H1 (cell line): Measurements from ENCODE around the gene AIFM2. TPM values are rescaled to one million over a fixed set of nuclear protein-coding genes. Genes with fewer than 3 reads are reported as not detected.

Experiments
- CTCF ChIA-PET: fragments of 300-600 bp; sonication (Branson Sonifier 250); formaldehyde crosslinking; loops from one replicate; lab custom pipeline; 2021; ENCODE audit not compliant: partially characterized antibody; lab: Charles Lee
- POLR2A ChIA-PET: fragments of 300-600 bp; sonication (Branson Sonifier 250); formaldehyde crosslinking; loops from one replicate; lab custom pipeline; 2021; ENCODE audit warnings: inconsistent platforms; ENCODE audit not compliant: partially characterized antibody; lab: Charles Lee
- DNase-seq, 2 experiments: peaks; one replicate each; pipeline versions ENCODE4 v3.0.0 to v3.0.0-alpha.2; 2010 to 2022; ENCODE audit warnings: low spot score in 2 of 2, low read depth in 1 of 2, mixed read lengths in 1 of 2
- FAIRE-seq: peaks from 2 replicates; lab custom pipeline; 2011; peaks lifted over from hg19 to GRCh38; lab: Jason Lieb, UNC
- H2AFZ ChIP-seq: 2 replicates; pipeline ENCODE4 v1.8.1; 2012; ENCODE audit warnings: low read length, inconsistent platforms
- H2AK5ac ChIP-seq: 2 replicates; pipeline ENCODE4 v1.6.1; 2013; ENCODE audit warnings: low read depth, low read length
- H2BK120ac ChIP-seq: replicated peaks from 2 replicates; pipeline ENCODE3; 2013; ENCODE audit warnings: low read depth, low read length, inconsistent platforms
- H2BK12ac ChIP-seq: 2 replicates; pipeline ENCODE4 v1.6.1; 2013; ENCODE audit warnings: low read depth, low read length
- H2BK15ac ChIP-seq: 2 replicates; pipeline ENCODE4 v1.6.1; 2013; ENCODE audit warnings: low read length
- H2BK20ac ChIP-seq: 2 replicates; pipeline ENCODE4 v1.6.1; 2013; ENCODE audit warnings: low read length
- H2BK5ac ChIP-seq: 2 replicates; pipeline ENCODE4 v1.6.1; 2013; ENCODE audit warnings: low read depth, low read length
- H3K14ac ChIP-seq: 2 replicates; pipeline ENCODE4 v1.6.1; 2013; ENCODE audit warnings: inconsistent platforms; ENCODE audit not compliant: insufficient read length
- H3K18ac ChIP-seq: 2 replicates; pipeline ENCODE4 v1.6.1; 2013; ENCODE audit warnings: low read length; ENCODE audit errors: extremely low read depth
- H3K23ac ChIP-seq: 2 replicates; pipeline ENCODE4 v1.6.1; 2013; ENCODE audit warnings: inconsistent platforms; ENCODE audit not compliant: insufficient read length
- H3K23me2 ChIP-seq: 2 replicates; pipeline ENCODE4 v1.6.1; 2013; ENCODE audit warnings: low read depth, low read length
- H3K27ac ChIP-seq: 2 replicates; pipeline ENCODE4 v1.6.1; 2011; ENCODE audit warnings: low read depth, low read length, inconsistent platforms
- H3K27me3 ChIP-seq, 4 experiments: replicated peaks in 1 of 4; 1 replicate in 1 of 4; 2 replicates in 3 of 4; pipeline versions ENCODE4 v1.6.1 to v1.8.1; 2011 to 2013; ENCODE audit warnings: low read length in 3 of 4, mild to moderate bottlenecking in 3 of 4, inconsistent platforms in 2 of 4, mixed read lengths in 2 of 4, moderate library complexity in 1 of 4; ENCODE audit not compliant: control insufficient read depth in 3 of 4, insufficient read depth in 3 of 4; ENCODE audit errors: extremely low read depth in 1 of 4
- H3K36me3 ChIP-seq, 4 experiments: 2 replicates each; pipeline versions ENCODE4 v1.6.1 to v1.8.1; 2011 to 2013; ENCODE audit warnings: mild to moderate bottlenecking in 4 of 4, low read length in 3 of 4, moderate library complexity in 2 of 4, control low read depth in 1 of 4, inconsistent platforms in 1 of 4; ENCODE audit not compliant: insufficient read depth in 4 of 4, control insufficient read depth in 2 of 4
- H3K4ac ChIP-seq: replicated peaks from 2 replicates; pipeline ENCODE3; 2013; ENCODE audit warnings: low read length, low read depth, mixed read lengths, inconsistent platforms; ENCODE audit not compliant: insufficient read length
- H3K4me1 ChIP-seq, 4 experiments: replicated peaks in 1 of 4; 1 replicate in 1 of 4; 2 replicates in 3 of 4; pipeline versions ENCODE4 v1.6.1 to v1.8.1; 2011 to 2013; ENCODE audit warnings: low read length in 3 of 4, inconsistent platforms in 2 of 4, mixed read lengths in 1 of 4; ENCODE audit not compliant: insufficient read depth in 4 of 4, control insufficient read depth in 3 of 4
- H3K4me2 ChIP-seq, 2 experiments: 2 replicates each; pipeline versions ENCODE4 v1.6.1 to v1.8.1; 2011 to 2013; ENCODE audit warnings: low read depth in 2 of 2, low read length in 2 of 2, control low read depth in 1 of 2, inconsistent platforms in 1 of 2, mild to moderate bottlenecking in 1 of 2; ENCODE audit not compliant: insufficient read depth in 1 of 2
- H3K4me3 ChIP-seq, 4 experiments: fragments of 200-600, 300-600 bp in 1 of 4; sonication (generic), shearing (Covaris generic), sonication (Bioruptor Twin) in 1 of 4; 2 replicates each; pipeline versions ENCODE4 v1.5.1 to v1.8.1; 2011 to 2016; ENCODE audit warnings: low read length in 4 of 4, low read depth in 3 of 4, control low read depth in 2 of 4, inconsistent platforms in 2 of 4, mild to moderate bottlenecking in 2 of 4, mixed read lengths in 1 of 4, moderate library complexity in 1 of 4; ENCODE audit not compliant: insufficient read depth in 2 of 4; ENCODE audit errors: extremely low read depth in 1 of 4
- H3K56ac ChIP-seq: replicated peaks from 2 replicates; pipeline ENCODE3; 2013; ENCODE audit warnings: low read depth, mild to moderate bottlenecking, mixed read lengths, low read length, inconsistent platforms; ENCODE audit not compliant: insufficient read length
- H3K79me1 ChIP-seq: 2 replicates; pipeline ENCODE4 v1.6.1; 2013; ENCODE audit warnings: low read depth, low read length, control low read depth
- H3K79me2 ChIP-seq, 2 experiments: 2 replicates each; pipeline versions ENCODE4 v1.6.1 to v1.8.1; 2012 to 2013; ENCODE audit warnings: low read length in 2 of 2, mild to moderate bottlenecking in 2 of 2, inconsistent platforms in 1 of 2; ENCODE audit not compliant: insufficient read depth in 2 of 2, control insufficient read depth in 1 of 2
- H3K9ac ChIP-seq, 4 experiments: replicated peaks in 1 of 4; 1 replicate in 1 of 4; 2 replicates in 3 of 4; pipeline versions ENCODE4 v1.6.1 to v1.8.1; 2011 to 2013; ENCODE audit warnings: low read depth in 3 of 4, low read length in 3 of 4, control low read depth in 2 of 4, mild to moderate bottlenecking in 2 of 4, moderate library complexity in 2 of 4, inconsistent platforms in 1 of 4; ENCODE audit errors: extremely low read depth in 1 of 4
- H3K9me3 ChIP-seq, 2 experiments: 2 replicates each; pipeline versions ENCODE4 v1.6.1 to v1.8.1; 2012 to 2013; ENCODE audit warnings: mild to moderate bottlenecking in 2 of 2, moderate library complexity in 2 of 2, control low read depth in 1 of 2, inconsistent platforms in 1 of 2, low read depth in 1 of 2, low read length in 1 of 2, mixed read lengths in 1 of 2; ENCODE audit not compliant: insufficient read depth in 2 of 2
- H4K20me1 ChIP-seq, 2 experiments: replicated peaks in 1 of 2; 2 replicates each; pipeline versions ENCODE3 to v1.8.1; 2011 to 2013; ENCODE audit warnings: inconsistent platforms in 2 of 2, low read length in 2 of 2, mild to moderate bottlenecking in 1 of 2; ENCODE audit not compliant: insufficient read depth in 2 of 2, control insufficient read depth in 1 of 2
- H4K5ac ChIP-seq: 2 replicates; pipeline ENCODE4 v1.6.1; 2013; ENCODE audit warnings: low read length, low read depth, mixed read lengths, inconsistent platforms; ENCODE audit not compliant: insufficient read length
- H4K8ac ChIP-seq: 2 replicates; pipeline ENCODE4 v1.8.0; 2013; ENCODE audit warnings: mild to moderate bottlenecking, moderate library complexity, low read length, inconsistent platforms; ENCODE audit not compliant: insufficient read depth; ENCODE audit errors: extremely low read depth
- H4K91ac ChIP-seq: replicated peaks from 2 replicates; pipeline ENCODE3; 2013; ENCODE audit warnings: low read length, mixed read lengths, inconsistent platforms; ENCODE audit not compliant: insufficient read length
- POLR2A ChIP-seq, 2 experiments: IDR thresholded peaks; 1 replicate in 1 of 2; 2 replicates in 1 of 2; pipeline ENCODE4 v1.6.1; 2011; ENCODE audit warnings: low read depth in 2 of 2, low read length in 2 of 2, mild to moderate bottlenecking in 2 of 2; ENCODE audit errors: control extremely low read depth in 1 of 2
- WGBS, 2 experiments: shearing (Covaris generic) in 1 of 2; methylation state at CpG; one replicate each; pipeline versions ENCODE4 v1.1.6 to v1.1.7; 2013 to 2015; ENCODE audit warnings: low lambda C conversion rate in 2 of 2, mixed read lengths in 2 of 2, inconsistent platforms in 1 of 2, low coverage in 1 of 2, missing lambda C conversion rate in 1 of 2; ENCODE audit not compliant: insufficient replicate concordance in 2 of 2, insufficient coverage in 1 of 2, insufficient read length in 1 of 2; ENCODE audit errors: extremely low coverage in 1 of 2, missing lambda C conversion rate in 1 of 2; 5-methylcytosine and 5-hydroxymethylcytosine counted together
- polyA plus RNA-seq, 7 experiments: library from polyadenylated mRNA; depleted of rRNA in 3 of 7; stranded (reverse) in 5 of 7; unstranded in 2 of 7; fragments of >200 nt in 5 of 7; fragments of 200-250 nt in 2 of 7; gene quantifications; 1 replicate in 5 of 7; 2 replicates in 1 of 7; 4 replicates in 1 of 7; pipeline versions ENCODE4 v1.2.1 to v1.2.3, GENCODE V29; 2011 to 2013; ENCODE audit warnings: missing spikeins in 2 of 7, mixed read lengths in 2 of 7
- total RNA-seq: library from RNA; stranded (reverse); fragmentation: NEBNext Ultra II Directional; extraction: Animal tissue kit (Norgen Biotek cat#: 25700); gene quantifications from 2 replicates; pipeline ENCODE4 v1.2.1, GENCODE V29; 2021

AIFM2 gene
- total and polyA plus RNA-seq, 2 of the 8 experiments (the other 6 are each of a cell fraction or from before 2014, with no cell fraction given) = 4.0 TPM

DNA sequence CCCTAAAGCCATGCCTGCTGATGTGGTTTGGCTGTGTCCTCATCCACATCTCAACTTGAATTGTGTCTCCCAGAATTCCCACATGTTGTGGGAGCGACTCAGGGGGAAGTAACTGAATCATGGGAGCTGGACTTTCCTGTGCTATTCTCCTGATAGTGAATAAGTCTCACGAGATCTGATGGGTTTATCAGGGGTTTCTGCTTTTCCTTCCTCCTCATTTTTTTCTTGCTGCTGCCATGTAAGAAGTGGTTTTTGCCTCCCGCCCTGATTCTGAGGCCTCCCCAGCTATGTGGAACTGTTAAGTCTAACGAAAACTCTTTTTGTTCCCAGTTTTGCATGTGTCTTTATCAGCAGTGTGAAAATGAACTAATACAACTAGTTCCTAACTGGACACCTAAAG, 68.1 kb downstream of the AIFM2 start:
- DNase-seq (no peak), FAIRE-seq (no peak)
- Histone ChIP-seq H2BK5ac (no peak overlapping the region), H2BK15ac (no peak overlapping the region), H3K23ac (no peak overlapping the region), H3K4ac (no peak overlapping the region), H3K79me2 (no peaks in the 10 kb centered on the region), H3K36me3 (no peaks in the 10 kb centered on the region), H2AK5ac (no peak overlapping the region), H3K23me2 (no peaks in the 10 kb centered on the region), H3K9me3 (no peaks in the 10 kb centered on the region), H2AFZ (no peak overlapping the region), H3K4me2 (no peak overlapping the region), H3K9ac (no peak overlapping the region), H3K14ac (no peak overlapping the region), H4K20me1 (peaks cover 2 to 6% of the 10 kb centered on the region in 2 experiments), H2BK120ac (no peak overlapping the region), H4K91ac (no peak overlapping the region), H4K5ac (no peak overlapping the region), H3K79me1 (no peaks in the 10 kb centered on the region; the same call in 1 of the 2 replicates), H3K27me3 (no peaks in the 10 kb centered on the region; a peak in 2 of 7 replicates), H3K4me3 (no peak overlapping the region), H3K4me1 (0 out of 7 replicates have a peak, but pooled peaks cover 0 to 3% (median under 1%) of the 10 kb centered on the region in 4 experiments), H3K27ac (no peak overlapping the region), H4K8ac (no peak overlapping the region), H2BK12ac (no peak overlapping the region), H3K56ac (no peak overlapping the region), H2BK20ac (no peak overlapping the region), H3K18ac (no peak overlapping the region)
- WGBS, 2 experiments = 77% methylated on average over 4 of the region's 4 CpGs; no CpG with 5 or more reads in 1 of the 2 experiments
- ChIA-PET CTCF (interaction anchor here (1.9 to 6.9 kb wide), 2 partner anchors 10 to 106 kb away, joined by 6 to 26 read pairs; partner anchors contain the start of gene MACROH2A2), POLR2A (no interaction called here)
- TF ChIP-seq POLR2A (IDR thresholded peaks at IDR 0.05; ENCODE audit: control extremely low read depth in 1 of 2, low read depth in 2 of 2, low read length in 2 of 2) = no peak
